GM12878 (cell line): ENCODE measurements around the gene OR52E2. TPM values are rescaled to one million over a fixed set of nuclear protein-coding genes. Genes with fewer than 3 reads are reported as not detected.

Experiments
- ATAC-seq: fragments of 200-7000 bp; cut with Tn5 transposase; 3 replicates; pipeline ENCODE4 v1.9.1; 2020; ENCODE audit warnings: mild to moderate bottlenecking, moderate library complexity
- BruUV-seq: library from RNA; stranded (reverse); fragments of 400-500 nt; replicated peaks from 2 replicates; lab custom pipeline; 2021; lab: Mats Ljungman, UMichigan
- CTCF ChIA-PET: fragments of 300-600 bp; sonication (Branson Sonifier 250); formaldehyde crosslinking; extraction: SDS; loops from one replicate; lab custom pipeline; 2021; ENCODE audit warnings: inconsistent platforms; lab: Yijun Ruan, JAX
- POLR2A ChIA-PET: fragments of 350-600 bp; formaldehyde crosslinking; extraction: SDS; loops from one replicate; lab custom pipeline; 2021; ENCODE audit warnings: inconsistent platforms; lab: Charles Lee
- RAD21 ChIA-PET: fragments of 300-600 bp; sonication (Branson Sonifier 250); formaldehyde crosslinking; loops from one replicate; lab custom pipeline; 2023; ENCODE audit warnings: antibody characterized with exemption; ENCODE audit not compliant: unreplicated experiment; lab: Charles Lee
- SMC1A ChIA-PET: fragments of 300-600 bp; sonication (Branson Sonifier 250); formaldehyde crosslinking; loops from one replicate; lab custom pipeline; 2023; ENCODE audit not compliant: unreplicated experiment, uncharacterized antibody; lab: Charles Lee
- DNase-seq: peaks from one replicate; pipeline ENCODE4 v3.0.0-alpha.2; 2011; ENCODE audit warnings: low read depth, low spot score
- FAIRE-seq: peaks from 3 replicates; lab custom pipeline; 2011; peaks lifted over from hg19 to GRCh38; lab: Jason Lieb, UNC
- H2AFZ ChIP-seq: 2 replicates; pipeline ENCODE4 v1.6.0; 2011; ENCODE audit warnings: low read depth, low read length, control low read depth; ENCODE audit not compliant: control insufficient read depth
- H3K27ac ChIP-seq: 2 replicates; pipeline ENCODE4 v1.5.1; 2011; ENCODE audit warnings: control low read depth; ENCODE audit not compliant: control insufficient read depth, insufficient read depth
- H3K27me3 ChIP-seq, 2 experiments: replicated peaks in 1 of 2; 2 replicates each; pipeline versions ENCODE4 v1.6.0 to v1.6.1; 2011; ENCODE audit warnings: low read length in 1 of 2; ENCODE audit not compliant: control insufficient read depth in 2 of 2, insufficient read depth in 2 of 2
- H3K36me3 ChIP-seq, 2 experiments: 2 replicates each; pipeline ENCODE4 v1.5.1; 2011; ENCODE audit warnings: low read length in 1 of 2; ENCODE audit not compliant: control insufficient read depth in 2 of 2, insufficient read depth in 2 of 2
- H3K4me1 ChIP-seq: 2 replicates; pipeline ENCODE4 v1.6.1; 2011; ENCODE audit warnings: mild to moderate bottlenecking, low read length, moderate library complexity, mixed read lengths; ENCODE audit not compliant: control insufficient read depth, insufficient read depth
- H3K4me2 ChIP-seq: 2 replicates; pipeline ENCODE4 v1.6.0; 2011; ENCODE audit warnings: control low read depth; ENCODE audit not compliant: control insufficient read depth, insufficient read depth
- H3K4me3 ChIP-seq: fragments of 200-600 bp; sonication (generic); 2 replicates; pipeline ENCODE4 v1.5.1; 2016
- H3K79me2 ChIP-seq: 2 replicates; pipeline ENCODE4 v1.6.0; 2011; ENCODE audit warnings: low read length; ENCODE audit not compliant: control insufficient read depth, insufficient read depth
- H3K9ac ChIP-seq: 2 replicates; pipeline ENCODE4 v1.8.0; 2011; ENCODE audit warnings: low read length, control low read depth, mixed read lengths; ENCODE audit not compliant: control insufficient read depth, insufficient read depth
- H3K9me3 ChIP-seq: replicated peaks from 3 replicates; pipeline ENCODE4 v1.5.1; 2011; ENCODE audit warnings: mild to moderate bottlenecking, low read length; ENCODE audit not compliant: control insufficient read depth, insufficient read depth
- H4K20me1 ChIP-seq: 2 replicates; pipeline ENCODE4 v1.6.0; 2011; ENCODE audit not compliant: control insufficient read depth, insufficient read depth
- BCL11A ChIP-seq: IDR thresholded peaks from 2 replicates; pipeline ENCODE4 v1.6.1; 2011; ENCODE audit warnings: low read depth, low read length
- BCL3 ChIP-seq: IDR thresholded peaks from 2 replicates; pipeline ENCODE4 v1.6.1; 2011; ENCODE audit warnings: borderline replicate concordance, low read depth, mild to moderate bottlenecking, moderate library complexity, low read length; ENCODE audit not compliant: insufficient read depth, poor library complexity, severe bottlenecking
- CUX1 ChIP-seq: IDR thresholded peaks from 2 replicates; pipeline ENCODE4 v1.6.1; 2012; ENCODE audit warnings: improper control_type of control experiment, low read depth, low read length; ENCODE audit not compliant: insufficient replicate concordance
- ESRRA ChIP-seq: IDR thresholded peaks from 2 replicates; pipeline ENCODE4 v1.6.1; 2012; ENCODE audit warnings: mild to moderate bottlenecking, low read length, improper control_type of control experiment
- IRF4 ChIP-seq: IDR thresholded peaks from 2 replicates; pipeline ENCODE4 v1.6.1; 2011; ENCODE audit warnings: low read depth, low read length
- NFIC ChIP-seq: IDR thresholded peaks from 2 replicates; pipeline ENCODE4 v1.6.1; 2012; ENCODE audit warnings: low read depth, mild to moderate bottlenecking, inconsistent platforms, low read length, moderate library complexity
- SREBF1 ChIP-seq: IDR thresholded peaks from 2 replicates; pipeline ENCODE4 v1.6.1; 2012; ENCODE audit warnings: mild to moderate bottlenecking, low read length
- TCF12 ChIP-seq: IDR thresholded peaks from 2 replicates; pipeline ENCODE4 v1.6.1; 2011; ENCODE audit warnings: low read depth, mild to moderate bottlenecking, low read length
- in situ Hi-C: fragments of 300-500 bp; cut with MboI; formaldehyde crosslinking; loops from 9 replicates; pipeline ENCODE4 v1.14.3; 2018; ENCODE audit warnings: mixed read lengths
- intact Hi-C: fragments of 100-400 bp; cut with micrococcal nuclease; formaldehyde crosslinking; loops from one replicate; pipeline ENCODE4 v1.14.2; 2022; ENCODE audit not compliant: unreplicated experiment
- polyA plus RNA-seq, 11 experiments: library from polyadenylated mRNA; depleted of rRNA in 4 of 11; unstranded in 6 of 11; stranded (reverse) in 5 of 11; fragments of >200 nt; fragmentation: Nextera tagmentation in 4 of 11; fragmentation: Illumina TruSeq in 1 of 11; extraction: Ambion mirVana in 4 of 11; extraction: Trizol in 1 of 11; gene quantifications; 1 replicate in 1 of 11; 2 replicates in 10 of 11; pipeline versions ENCODE4 v1.2.1 to v1.2.3, GENCODE V29; 2011 to 2016; ENCODE audit warnings: inconsistent platforms in 2 of 11, missing spikeins in 2 of 11, low read depth in 1 of 11
- total RNA-seq, 4 experiments: library from RNA; depleted of rRNA in 3 of 4; stranded (reverse); fragments of >200 nt in 3 of 4; fragmentation: Illumina TruSeq in 1 of 4; extraction: Trizol in 1 of 4; gene quantifications; 2 replicates each; pipeline versions ENCODE4 v1.2.1 to v1.2.3, GENCODE V29; 2013 to 2021

The OR52E2 gene
- total and polyA plus RNA-seq, 10 of the 15 experiments (the other 5 are each of a cell fraction or from before 2014, with no cell fraction given), result not detected

- CTCF ChIA-PET, result no interaction called here
Measured at GRCh38 chr11:5088556-5088955, 29.1 kb upstream of the OR52E2 start.

More at GRCh38 chr11:5088556-5088955, 29.1 kb upstream of the OR52E2 start:
- in situ Hi-C loops, result no loop called here
- SMC1A ChIA-PET, result interaction anchor here (1.4 kb wide), 1 partner anchor 28 kb away, joined by 3 read pairs; no protein-coding TSS in a partner anchor
- no peak overlapping the region for H3K4me2 ChIP-seq
- TF ChIP-seq IRF4, result no peak
- TF ChIP-seq BCL11A, result no peak
- TF ChIP-seq SREBF1, result no peak
- no peak for TF ChIP-seq CUX1
- no peak for TF ChIP-seq ESRRA
- TF ChIP-seq BCL3, result no peak
- no peak for TF ChIP-seq NFIC
- TF ChIP-seq TCF12, result no peak
- H3K27me3 ChIP-seq, result no peaks in the 10 kb centered on the region
- DNase-seq, result no peak
- H3K36me3 ChIP-seq, result no peaks in the 10 kb centered on the region
- RAD21 ChIA-PET, result no interaction called here
- no peak for ATAC-seq
- H3K79me2 ChIP-seq, result no peaks in the 10 kb centered on the region
- H3K27ac ChIP-seq, result no peak overlapping the region
- H3K9ac ChIP-seq, result no peak overlapping the region
- H3K9me3 ChIP-seq, result no peaks in the 10 kb centered on the region
- intact Hi-C loops, result no loop called here
- POLR2A ChIA-PET, result no interaction called here
- H2AFZ ChIP-seq, result no peak overlapping the region
- no peaks in the 10 kb centered on the region for H3K4me1 ChIP-seq
- no peaks in the 10 kb centered on the region for H4K20me1 ChIP-seq
- H3K4me3 ChIP-seq, result no peak overlapping the region
- BruUV-seq, result no TSS peak
- FAIRE-seq, result no peak
